Spleen (tissue), 7 donors: ENCODE data around the gene RNF152.

Experiments
- POLR2A ChIP-seq, 3 donors: fragments of 450-650 bp; IDR thresholded peaks; one replicate each; pipeline ENCODE4 v1.5.1; 2017; ENCODE audit warnings: antibody characterized with exemption in 3 of 3, mild to moderate bottlenecking in 1 of 3
- TF ChIP-seq, protein P1 (sequence below), 11 experiments: fragments of 200-600 bp in 7 of 11; fragments of 450-650 bp in 4 of 11; sonication (generic) in 4 of 11; IDR thresholded peaks in 8 of 11; conservative IDR thresholded peaks in 3 of 11; 1 replicate in 7 of 11; 2 replicates in 4 of 11; pipeline versions ENCODE4 v1.4.0 to v1.8.0; 2016 to 2021; ENCODE audit warnings: antibody characterized with exemption in 11 of 11, inconsistent platforms in 4 of 11, mild to moderate bottlenecking in 1 of 11
- donor health status: DM: no; HTN: no; CAD: no; lungs with moderate emphysema.
- donor health status: DM: no; HTN: no; CAD: no.
- donor health status: DM: no; HTN: no; CAD: no.

DNA sequence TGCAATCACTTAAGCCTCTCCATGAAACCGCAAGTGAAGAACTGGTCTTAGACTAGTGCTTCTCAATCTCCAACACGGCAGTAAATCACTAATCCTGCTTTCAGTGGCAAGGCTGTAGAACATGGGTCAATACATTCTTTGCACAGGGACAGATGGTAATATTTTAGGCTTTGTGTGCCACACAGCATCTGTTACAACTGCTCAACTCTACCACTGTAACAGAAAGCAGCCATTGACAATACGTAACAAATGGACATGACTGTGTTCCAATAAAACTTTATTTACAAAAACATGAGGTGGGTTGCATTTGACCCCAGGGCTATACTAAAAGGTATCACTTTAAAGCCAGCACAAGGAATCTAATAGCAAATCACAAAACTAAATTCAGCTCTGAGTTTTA, 51.1 kb downstream of the RNF152 start:
- TF ChIP-seq, protein P1, sequence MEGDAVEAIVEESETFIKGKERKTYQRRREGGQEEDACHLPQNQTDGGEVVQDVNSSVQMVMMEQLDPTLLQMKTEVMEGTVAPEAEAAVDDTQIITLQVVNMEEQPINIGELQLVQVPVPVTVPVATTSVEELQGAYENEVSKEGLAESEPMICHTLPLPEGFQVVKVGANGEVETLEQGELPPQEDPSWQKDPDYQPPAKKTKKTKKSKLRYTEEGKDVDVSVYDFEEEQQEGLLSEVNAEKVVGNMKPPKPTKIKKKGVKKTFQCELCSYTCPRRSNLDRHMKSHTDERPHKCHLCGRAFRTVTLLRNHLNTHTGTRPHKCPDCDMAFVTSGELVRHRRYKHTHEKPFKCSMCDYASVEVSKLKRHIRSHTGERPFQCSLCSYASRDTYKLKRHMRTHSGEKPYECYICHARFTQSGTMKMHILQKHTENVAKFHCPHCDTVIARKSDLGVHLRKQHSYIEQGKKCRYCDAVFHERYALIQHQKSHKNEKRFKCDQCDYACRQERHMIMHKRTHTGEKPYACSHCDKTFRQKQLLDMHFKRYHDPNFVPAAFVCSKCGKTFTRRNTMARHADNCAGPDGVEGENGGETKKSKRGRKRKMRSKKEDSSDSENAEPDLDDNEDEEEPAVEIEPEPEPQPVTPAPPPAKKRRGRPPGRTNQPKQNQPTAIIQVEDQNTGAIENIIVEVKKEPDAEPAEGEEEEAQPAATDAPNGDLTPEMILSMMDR (IDR thresholded peaks at IDR 0.05 in 8 of 11, conservative IDR thresholded peaks at IDR 0.05 in 3 of 11) = no peak
- no peak for TF ChIP-seq POLR2A (IDR thresholded peaks at IDR 0.05)
